ENCODE measurements around the gene MZT2B. TPM values are rescaled to one million over a fixed set of nuclear protein-coding genes. Genes with fewer than 3 reads are reported as not detected.
"Not testable (repeated sequence)": the region's sequence is repeated elsewhere in the genome, so short reads cannot be mapped to it uniquely, and the experiment has no call there.

Gene MZT2B
- total RNA-seq, 1 donor from 2014 or later, result 172 TPM

GRCh38 chr2:130196052-130196451 lies 14.0 kb downstream of the MZT2B start:
- not testable (repeated sequence) for H3K27ac Mint-ChIP-seq (ENCODE audit: unreplicated experiment); H3K27me3 Mint-ChIP-seq (ENCODE audit: unreplicated experiment); H3K4me3 Mint-ChIP-seq (ENCODE audit: unreplicated experiment); H3K9me3 Mint-ChIP-seq (ENCODE audit: unreplicated experiment); H3K4me1 Mint-ChIP-seq (ENCODE audit: low read depth, unreplicated experiment); H3K36me3 Mint-ChIP-seq (ENCODE audit: unreplicated experiment); DNase-seq

- peaks cover 3% of the 10 kb centered on the region for H3K27me3 Mint-ChIP-seq (ENCODE audit: unreplicated experiment)
- H3K27ac Mint-ChIP-seq (ENCODE audit: unreplicated experiment), result no peak within 1 kb of the TSS
- DNase-seq, result no peak
- no peak within 1 kb of the TSS for H3K4me3 Mint-ChIP-seq (ENCODE audit: unreplicated experiment)
- TF ChIP-seq CTCF (IDR thresholded peaks at IDR 0.05; ENCODE audit: partially characterized antibody, unreplicated experiment), result no peak
- no peaks in the 10 kb centered on the region for H3K36me3 Mint-ChIP-seq (ENCODE audit: unreplicated experiment)
- peaks cover 2% of the 10 kb centered on the region for H3K4me1 Mint-ChIP-seq (ENCODE audit: low read depth, unreplicated experiment)
- peaks cover 5% of the 10 kb centered on the region for H3K9me3 Mint-ChIP-seq (ENCODE audit: unreplicated experiment)
These were observed 16.3 kb downstream of the MZT2B start, which contains the start of gene TUBA3E for GRCh38 chr2:130198343-130198742. Gene TUBA3E, minus strand, starts transcription at chr2:130198439. Its CDS starts 79 bp downstream, at chr2:130198360.

GRCh38 chr2:130202518-130202917 lies 20.5 kb downstream of the MZT2B start:
- H3K36me3 Mint-ChIP-seq (ENCODE audit: unreplicated experiment); H3K27ac Mint-ChIP-seq (ENCODE audit: unreplicated experiment); H3K4me3 Mint-ChIP-seq (ENCODE audit: unreplicated experiment); H3K4me1 Mint-ChIP-seq (ENCODE audit: low read depth, unreplicated experiment); DNase-seq; H3K27me3 Mint-ChIP-seq (ENCODE audit: unreplicated experiment); H3K9me3 Mint-ChIP-seq (ENCODE audit: unreplicated experiment): not testable (repeated sequence)

GRCh38 chr2:130203150-130203549 lies 21.1 kb downstream of the MZT2B start:
- not testable (repeated sequence) for DNase-seq; H3K27me3 Mint-ChIP-seq (ENCODE audit: unreplicated experiment); H3K36me3 Mint-ChIP-seq (ENCODE audit: unreplicated experiment); H3K4me1 Mint-ChIP-seq (ENCODE audit: low read depth, unreplicated experiment); H3K27ac Mint-ChIP-seq (ENCODE audit: unreplicated experiment); H3K4me3 Mint-ChIP-seq (ENCODE audit: unreplicated experiment); H3K9me3 Mint-ChIP-seq (ENCODE audit: unreplicated experiment)

GRCh38 chr2:130207051-130207450 lies 25.0 kb downstream of the MZT2B start:
- H3K9me3 Mint-ChIP-seq (ENCODE audit: unreplicated experiment); H3K4me3 Mint-ChIP-seq (ENCODE audit: unreplicated experiment); H3K27ac Mint-ChIP-seq (ENCODE audit: unreplicated experiment); H3K4me1 Mint-ChIP-seq (ENCODE audit: low read depth, unreplicated experiment); H3K27me3 Mint-ChIP-seq (ENCODE audit: unreplicated experiment); DNase-seq; H3K36me3 Mint-ChIP-seq (ENCODE audit: unreplicated experiment): not testable (repeated sequence)

- H3K27me3 Mint-ChIP-seq (ENCODE audit: unreplicated experiment); H3K27ac Mint-ChIP-seq (ENCODE audit: unreplicated experiment); H3K4me1 Mint-ChIP-seq (ENCODE audit: low read depth, unreplicated experiment); H3K36me3 Mint-ChIP-seq (ENCODE audit: unreplicated experiment); H3K4me3 Mint-ChIP-seq (ENCODE audit: unreplicated experiment); DNase-seq; H3K9me3 Mint-ChIP-seq (ENCODE audit: unreplicated experiment): not testable (repeated sequence)
These were observed 37.1 kb downstream of the MZT2B start for GRCh38 chr2:130219147-130219546.

- not testable (repeated sequence) for H3K27ac Mint-ChIP-seq (ENCODE audit: unreplicated experiment); H3K27me3 Mint-ChIP-seq (ENCODE audit: unreplicated experiment); H3K36me3 Mint-ChIP-seq (ENCODE audit: unreplicated experiment); H3K4me3 Mint-ChIP-seq (ENCODE audit: unreplicated experiment); DNase-seq; H3K9me3 Mint-ChIP-seq (ENCODE audit: unreplicated experiment); H3K4me1 Mint-ChIP-seq (ENCODE audit: low read depth, unreplicated experiment)
These were observed 38.4 kb downstream of the MZT2B start for GRCh38 chr2:130220505-130220904.

GRCh38 chr2:130222523-130222922 lies 40.5 kb downstream of the MZT2B start:
- not testable (repeated sequence) for H3K4me3 Mint-ChIP-seq (ENCODE audit: unreplicated experiment); H3K9me3 Mint-ChIP-seq (ENCODE audit: unreplicated experiment); H3K27ac Mint-ChIP-seq (ENCODE audit: unreplicated experiment); H3K27me3 Mint-ChIP-seq (ENCODE audit: unreplicated experiment); H3K36me3 Mint-ChIP-seq (ENCODE audit: unreplicated experiment); H3K4me1 Mint-ChIP-seq (ENCODE audit: low read depth, unreplicated experiment); DNase-seq

GRCh38 chr2:130228005-130228404 lies 45.9 kb downstream of the MZT2B start:
- DNase-seq; H3K4me1 Mint-ChIP-seq (ENCODE audit: low read depth, unreplicated experiment); H3K36me3 Mint-ChIP-seq (ENCODE audit: unreplicated experiment); H3K4me3 Mint-ChIP-seq (ENCODE audit: unreplicated experiment); H3K27ac Mint-ChIP-seq (ENCODE audit: unreplicated experiment); H3K27me3 Mint-ChIP-seq (ENCODE audit: unreplicated experiment); H3K9me3 Mint-ChIP-seq (ENCODE audit: unreplicated experiment): not testable (repeated sequence)

- H3K27me3 Mint-ChIP-seq (ENCODE audit: unreplicated experiment); H3K9me3 Mint-ChIP-seq (ENCODE audit: unreplicated experiment); H3K27ac Mint-ChIP-seq (ENCODE audit: unreplicated experiment); H3K36me3 Mint-ChIP-seq (ENCODE audit: unreplicated experiment); DNase-seq; H3K4me1 Mint-ChIP-seq (ENCODE audit: low read depth, unreplicated experiment); H3K4me3 Mint-ChIP-seq (ENCODE audit: unreplicated experiment): not testable (repeated sequence)
These were observed 46.6 kb downstream of the MZT2B start for GRCh38 chr2:130228467-130229160.

GRCh38 chr2:130229161-130229510 lies 47.1 kb downstream of the MZT2B start:
- not testable (repeated sequence) for H3K27me3 Mint-ChIP-seq (ENCODE audit: unreplicated experiment); H3K36me3 Mint-ChIP-seq (ENCODE audit: unreplicated experiment); H3K27ac Mint-ChIP-seq (ENCODE audit: unreplicated experiment); H3K4me3 Mint-ChIP-seq (ENCODE audit: unreplicated experiment); H3K9me3 Mint-ChIP-seq (ENCODE audit: unreplicated experiment); H3K4me1 Mint-ChIP-seq (ENCODE audit: low read depth, unreplicated experiment); DNase-seq

- not testable (repeated sequence) for DNase-seq; H3K9me3 Mint-ChIP-seq (ENCODE audit: unreplicated experiment); H3K27ac Mint-ChIP-seq (ENCODE audit: unreplicated experiment); H3K27me3 Mint-ChIP-seq (ENCODE audit: unreplicated experiment); H3K36me3 Mint-ChIP-seq (ENCODE audit: unreplicated experiment); H3K4me3 Mint-ChIP-seq (ENCODE audit: unreplicated experiment); H3K4me1 Mint-ChIP-seq (ENCODE audit: low read depth, unreplicated experiment)
These were observed 48.3 kb downstream of the MZT2B start for GRCh38 chr2:130230376-130230775.
